T-cell (primary cell): ENCODE measurements around the gene GABBR2. TPM values are rescaled to one million over a fixed set of nuclear protein-coding genes. Genes with fewer than 3 reads are reported as not detected.

ENCODE experiments used
- ATAC-seq, 4 experiments: fragments of 200-7000 bp in 3 of 4; fragments of 150-1000 bp in 1 of 4; cut with Tn5 transposase; replicated peaks in 1 of 4; 1 replicate in 3 of 4; 2 replicates in 1 of 4; pipeline ENCODE4 v1.10.0; 2021; ENCODE audit warnings: moderate library complexity in 3 of 4, mild to moderate bottlenecking in 2 of 4, moderate number of reproducible peaks in 1 of 4
- CTCF ChIA-PET, 2 donors: fragments of 300-600 bp; sonication (Branson Sonifier 250); formaldehyde crosslinking; loops; one replicate each; lab custom pipeline; 2022; ENCODE audit warnings: antibody characterized with exemption in 2 of 2; lab: Charles Lee
- POLR2A ChIA-PET, 2 donors: fragments of 300-600 bp; sonication (Branson Sonifier 250); formaldehyde crosslinking; loops; one replicate each; lab custom pipeline; 2022; ENCODE audit warnings: antibody characterized with exemption in 2 of 2; lab: Charles Lee
- DNase-seq, 35 experiments: peaks; one replicate each; pipeline versions ENCODE4 v3.0.0 to v3.0.0-alpha.2; 2013 to 2023
- H3K27ac ChIP-seq: one replicate; pipeline ENCODE4 v1.5.1; 2013; ENCODE audit warnings: low read length
- H3K27me3 ChIP-seq, 2 experiments: replicated peaks in 1 of 2; 1 replicate in 1 of 2; 2 replicates in 1 of 2; pipeline versions ENCODE4 v1.6.1 to v1.7.0; 2013; ENCODE audit warnings: low read length in 1 of 2, mixed read lengths in 1 of 2; ENCODE audit not compliant: control insufficient read depth in 2 of 2, insufficient read depth in 2 of 2; ENCODE audit errors: extremely low read depth in 1 of 2
- H3K36me3 ChIP-seq, 2 donors: 1 replicate in 1 of 2; 2 replicates in 1 of 2; pipeline versions ENCODE4 v1.6.1 to v1.7.0; 2013; ENCODE audit warnings: low read length in 1 of 2; ENCODE audit not compliant: control insufficient read depth in 2 of 2, insufficient read depth in 1 of 2; ENCODE audit errors: extremely low read depth in 1 of 2
- H3K4me1 ChIP-seq, 2 experiments: 1 replicate in 1 of 2; 2 replicates in 1 of 2; pipeline versions ENCODE4 v1.6.1 to v1.7.0; 2013; ENCODE audit warnings: low read length in 2 of 2, mixed read lengths in 1 of 2; ENCODE audit not compliant: insufficient read depth in 2 of 2, control insufficient read depth in 1 of 2; ENCODE audit errors: extremely low read depth in 1 of 2
- H3K4me3 ChIP-seq, 2 donors: 1 replicate in 1 of 2; 2 replicates in 1 of 2; pipeline versions ENCODE4 v1.5.1 to v1.7.0; 2013; ENCODE audit warnings: mild to moderate bottlenecking in 2 of 2, low read length in 1 of 2, moderate library complexity in 1 of 2; ENCODE audit not compliant: control insufficient read depth in 1 of 2; ENCODE audit errors: extremely low read depth in 1 of 2
- H3K9me3 ChIP-seq: 2 replicates; pipeline ENCODE4 v1.7.0; 2013
- H3K27ac Mint-ChIP-seq, 2 donors: one replicate each; pipeline ENCODE4 v1.8.0; 2020 to 2021; ENCODE audit warnings: mild to moderate bottlenecking in 2 of 2, mixed read lengths in 2 of 2
- H3K27me3 Mint-ChIP-seq, 2 donors: one replicate each; pipeline ENCODE4 v1.8.0; 2021 to 2022; ENCODE audit warnings: mixed read lengths in 2 of 2
- H3K36me3 Mint-ChIP-seq: one replicate; pipeline ENCODE4 v1.8.0; 2021; ENCODE audit warnings: mixed read lengths
- H3K4me1 Mint-ChIP-seq, 3 donors: one replicate each; pipeline ENCODE4 v1.8.0; 2020 to 2022; ENCODE audit warnings: mixed read lengths in 3 of 3, mild to moderate bottlenecking in 1 of 3
- H3K4me3 Mint-ChIP-seq, 3 donors: one replicate each; pipeline ENCODE4 v1.8.0; 2020 to 2022; ENCODE audit warnings: mild to moderate bottlenecking in 3 of 3, mixed read lengths in 3 of 3, moderate library complexity in 3 of 3
- H3K9me3 Mint-ChIP-seq, 3 donors: one replicate each; pipeline ENCODE4 v1.8.0; 2020 to 2022; ENCODE audit warnings: mixed read lengths in 3 of 3
- WGBS: methylation state at CpG from one replicate; pipeline ENCODE4 v1.1.5; 2013; ENCODE audit warnings: missing lambda C conversion rate; ENCODE audit not compliant: insufficient coverage; 5-methylcytosine and 5-hydroxymethylcytosine counted together
- total RNA-seq, 35 experiments: library from RNA in 6 of 35; stranded (reverse) in 6 of 35; fragments of 120-200 nt in 1 of 35; gene quantifications; one replicate each; pipeline versions ENCODE4 v1.2.1 to v1.2.4 and lab custom pipeline; 2013 to 2026

Gene GABBR2
- total RNA-seq, 5 donors from 2014 or later (not counting 1 experiment from before 2014, with no cell fraction given) = 0.03 TPM; not detected in 4

- Histone ChIP-seq H3K4me1 (no peaks in the 10 kb centered on the region), H3K36me3 (no peaks in the 10 kb centered on the region), H3K4me3 (no peak overlapping the region), H3K9me3 (no peaks in the 10 kb centered on the region), H3K27ac (no peak overlapping the region), H3K27me3 (peaks cover 0 to 10% of the 10 kb centered on the region in 2 experiments)
- 79% methylated on average over 12 of the region's 12 CpGs for WGBS
- H3K36me3 Mint-ChIP-seq = no peaks in the 10 kb centered on the region
- peaks cover 0 to 2% of the 10 kb centered on the region in 2 donors for H3K27me3 Mint-ChIP-seq
- H3K27ac Mint-ChIP-seq = no peak overlapping the region
- H3K4me3 Mint-ChIP-seq = no peak overlapping the region
- POLR2A ChIA-PET = no interaction called here
- ATAC-seq (no peak), DNase-seq (no peak)
- no peaks in the 10 kb centered on the region for H3K4me1 Mint-ChIP-seq
- CTCF ChIA-PET = no interaction called here
- H3K9me3 Mint-ChIP-seq = no peaks in the 10 kb centered on the region
These were observed 108.1 kb downstream of the GABBR2 start for GRCh38 chr9:98600631-98601030.

- CTCF ChIA-PET = no interaction called here
- H3K9me3 ChIP-seq = no peaks in the 10 kb centered on the region
- WGBS = 80% methylated on average over 5 of the region's 8 CpGs
- no peak overlapping the region for H3K4me3 ChIP-seq
- no peak for DNase-seq
- H3K4me1 ChIP-seq = no peaks in the 10 kb centered on the region
- ATAC-seq = no peak
- H3K27me3 ChIP-seq = peaks cover 0 to 15% of the 10 kb centered on the region in 2 experiments
- no peak overlapping the region for H3K27ac ChIP-seq
- H3K4me1 Mint-ChIP-seq = no peaks in the 10 kb centered on the region
- no peaks in the 10 kb centered on the region for H3K9me3 Mint-ChIP-seq
- H3K27me3 Mint-ChIP-seq = peaks cover 3 to 5% of the 10 kb centered on the region in 2 donors
- no peak overlapping the region for H3K27ac Mint-ChIP-seq
- no peaks in the 10 kb centered on the region for H3K36me3 Mint-ChIP-seq
- no peaks in the 10 kb centered on the region for H3K36me3 ChIP-seq
- no peak overlapping the region for H3K4me3 Mint-ChIP-seq
- POLR2A ChIA-PET = no interaction called here
These were observed 109.0 kb downstream of the GABBR2 start for GRCh38 chr9:98599566-98600216.

- 100% methylated on average over 2 of the region's 2 CpGs for WGBS
These were observed 109.9 kb downstream of the GABBR2 start for GRCh38 chr9:98598861-98599260.

GRCh38 chr9:98597236-98597771 lies 111.4 kb downstream of the GABBR2 start:
- DNase-seq (no peak), ATAC-seq (no peak)
- Mint-ChIP-seq H3K4me3 (no peak overlapping the region), H3K36me3 (no peaks in the 10 kb centered on the region), H3K27me3 (peaks cover 3 to 9% of the 10 kb centered on the region in 2 donors), H3K4me1 (no peaks in the 10 kb centered on the region), H3K9me3 (no peaks in the 10 kb centered on the region), H3K27ac (no peak overlapping the region)
- Histone ChIP-seq H3K4me3 (no peak overlapping the region), H3K27ac (no peak overlapping the region), H3K9me3 (no peaks in the 10 kb centered on the region), H3K36me3 (no peaks in the 10 kb centered on the region), H3K27me3 (peaks cover 0 to 23% of the 10 kb centered on the region in 2 experiments), H3K4me1 (no peaks in the 10 kb centered on the region)
- ChIA-PET POLR2A (no interaction called here), CTCF (no interaction called here)

More at GRCh38 chr9:98598861-98599260, 109.9 kb downstream of the GABBR2 start:
- Mint-ChIP-seq H3K36me3 (no peaks in the 10 kb centered on the region), H3K27ac (no peak overlapping the region), H3K4me1 (no peaks in the 10 kb centered on the region), H3K9me3 (no peaks in the 10 kb centered on the region), H3K27me3 (peaks cover 3 to 6% of the 10 kb centered on the region in 2 donors), H3K4me3 (no peak overlapping the region)
- DNase-seq = no peak
- Histone ChIP-seq H3K27ac (no peak overlapping the region), H3K4me3 (no peak overlapping the region), H3K9me3 (no peaks in the 10 kb centered on the region), H3K27me3 (peaks cover 0 to 22% of the 10 kb centered on the region in 2 experiments), H3K4me1 (no peaks in the 10 kb centered on the region), H3K36me3 (no peaks in the 10 kb centered on the region)
- CTCF ChIA-PET = no interaction called here
- no peak for ATAC-seq
- POLR2A ChIA-PET = no interaction called here

- Mint-ChIP-seq H3K27ac (no peak overlapping the region), H3K4me1 (no peaks in the 10 kb centered on the region), H3K4me3 (no peak overlapping the region), H3K36me3 (no peaks in the 10 kb centered on the region), H3K27me3 (peaks cover 2 to 10% of the 10 kb centered on the region in 2 donors), H3K9me3 (no peaks in the 10 kb centered on the region)
- ChIA-PET POLR2A (no interaction called here), CTCF (no interaction called here)
- Histone ChIP-seq H3K27me3 (peaks cover 0 to 21% of the 10 kb centered on the region in 2 experiments), H3K36me3 (no peaks in the 10 kb centered on the region), H3K4me3 (no peak overlapping the region), H3K4me1 (no peaks in the 10 kb centered on the region), H3K9me3 (no peaks in the 10 kb centered on the region), H3K27ac (no peak overlapping the region)
- DNase-seq (no peak), ATAC-seq (no peak)
- WGBS = 79% methylated on average over 5 of the region's 7 CpGs
These were observed 112.2 kb downstream of the GABBR2 start for GRCh38 chr9:98596486-98596885.

- Mint-ChIP-seq H3K9me3 (peaks cover 0 to 6% (median 0%) of the 10 kb centered on the region in 3 donors), H3K4me1 (no peaks in the 10 kb centered on the region), H3K4me3 (no peak overlapping the region), H3K36me3 (no peaks in the 10 kb centered on the region), H3K27me3 (peaks cover 4 to 21% of the 10 kb centered on the region in 2 donors), H3K27ac (no peak overlapping the region)
- H3K9me3 ChIP-seq = no peaks in the 10 kb centered on the region
- no peak for DNase-seq
- whole genome bisulfite sequencing = 67% methylated on average over 9 of the region's 11 CpGs
- POLR2A ChIA-PET = no interaction called here
- CTCF ChIA-PET = no interaction called here
- no peaks in the 10 kb centered on the region for H3K4me1 ChIP-seq
- H3K4me3 ChIP-seq = no peak overlapping the region
- no peaks in the 10 kb centered on the region for H3K36me3 ChIP-seq
- no peak overlapping the region for H3K27ac ChIP-seq
- peaks cover 0 to 19% of the 10 kb centered on the region in 2 experiments for H3K27me3 ChIP-seq
- ATAC-seq = no peak
These were observed 114.1 kb downstream of the GABBR2 start for GRCh38 chr9:98594546-98595160.
